A673 (cell line): ENCODE data around the gene POLR1A.

Source experiments
- EZH2 ChIP-seq: fragments of 200-600 bp; sonication (generic); IDR thresholded peaks from 2 replicates; pipeline ENCODE4 v1.6.1; 2017; ENCODE audit warnings: borderline replicate concordance, low read depth, mild to moderate bottlenecking, mixed read lengths, antibody characterized with exemption, low read length; ENCODE audit not compliant: poor library complexity, severe bottlenecking
- TF ChIP-seq, protein P1 (sequence below): fragments of 300-800, 200-600 bp; sonication (generic); conservative IDR thresholded peaks from 2 replicates; pipeline ENCODE4 v1.5.1; 2017; ENCODE audit warnings: low read depth, mild to moderate bottlenecking, antibody characterized with exemption, low read length, moderate library complexity, mixed read lengths

DNA sequence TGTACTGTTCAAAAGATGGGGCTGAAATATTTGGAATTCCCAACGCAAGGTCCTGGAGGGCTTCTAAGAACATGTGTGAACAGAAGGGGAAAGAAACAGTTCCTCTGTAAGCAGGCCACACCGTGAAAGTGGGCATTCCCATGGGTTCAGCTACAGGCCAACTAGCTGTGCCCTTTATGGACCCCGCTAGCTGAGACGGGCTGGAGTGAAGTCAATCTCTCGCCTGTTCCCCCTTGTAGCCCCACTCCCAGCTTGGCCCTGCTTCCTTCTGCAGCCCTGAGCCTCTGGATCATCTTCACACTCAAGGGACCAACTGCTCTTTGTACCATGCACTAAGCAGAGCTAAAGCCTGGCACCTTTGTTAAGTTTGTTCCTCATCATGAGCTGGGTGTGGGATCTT lies 55.4 kb downstream of the POLR1A start:
- TF ChIP-seq, protein P1, sequence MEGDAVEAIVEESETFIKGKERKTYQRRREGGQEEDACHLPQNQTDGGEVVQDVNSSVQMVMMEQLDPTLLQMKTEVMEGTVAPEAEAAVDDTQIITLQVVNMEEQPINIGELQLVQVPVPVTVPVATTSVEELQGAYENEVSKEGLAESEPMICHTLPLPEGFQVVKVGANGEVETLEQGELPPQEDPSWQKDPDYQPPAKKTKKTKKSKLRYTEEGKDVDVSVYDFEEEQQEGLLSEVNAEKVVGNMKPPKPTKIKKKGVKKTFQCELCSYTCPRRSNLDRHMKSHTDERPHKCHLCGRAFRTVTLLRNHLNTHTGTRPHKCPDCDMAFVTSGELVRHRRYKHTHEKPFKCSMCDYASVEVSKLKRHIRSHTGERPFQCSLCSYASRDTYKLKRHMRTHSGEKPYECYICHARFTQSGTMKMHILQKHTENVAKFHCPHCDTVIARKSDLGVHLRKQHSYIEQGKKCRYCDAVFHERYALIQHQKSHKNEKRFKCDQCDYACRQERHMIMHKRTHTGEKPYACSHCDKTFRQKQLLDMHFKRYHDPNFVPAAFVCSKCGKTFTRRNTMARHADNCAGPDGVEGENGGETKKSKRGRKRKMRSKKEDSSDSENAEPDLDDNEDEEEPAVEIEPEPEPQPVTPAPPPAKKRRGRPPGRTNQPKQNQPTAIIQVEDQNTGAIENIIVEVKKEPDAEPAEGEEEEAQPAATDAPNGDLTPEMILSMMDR = no peak
- TF ChIP-seq EZH2 = no peak
